H1 (cell line): ENCODE results near the gene GPC1.

Experiments
- ATF3 ChIP-seq: IDR thresholded peaks from 2 replicates; pipeline ENCODE4 v1.6.1; 2011; ENCODE audit warnings: low read depth, mild to moderate bottlenecking, low read length; ENCODE audit not compliant: insufficient read depth
- CTCF ChIP-seq, 3 experiments: IDR thresholded peaks; 1 replicate in 2 of 3; 2 replicates in 1 of 3; pipeline versions ENCODE4 v1.5.1 to v1.6.1; 2011; ENCODE audit warnings: low read length in 3 of 3, mild to moderate bottlenecking in 3 of 3, inconsistent platforms in 2 of 3, low read depth in 1 of 3, moderate library complexity in 1 of 3; ENCODE audit not compliant: insufficient read depth in 1 of 3; ENCODE audit errors: control extremely low read depth in 1 of 3
- EZH2 ChIP-seq: fragments of 200-600 bp; sonication (generic); IDR thresholded peaks from 2 replicates; pipeline ENCODE4 v1.7.1; 2012; ENCODE audit warnings: low read depth, mild to moderate bottlenecking, moderate library complexity, low read length, inconsistent platforms; ENCODE audit not compliant: severe bottlenecking
- MAX ChIP-seq: IDR thresholded peaks from 2 replicates; pipeline ENCODE4 v1.6.1; 2012; ENCODE audit warnings: inconsistent platforms
- POLR2A ChIP-seq, 2 experiments: IDR thresholded peaks; 1 replicate in 1 of 2; 2 replicates in 1 of 2; pipeline ENCODE4 v1.6.1; 2011; ENCODE audit warnings: low read depth in 2 of 2, low read length in 2 of 2, mild to moderate bottlenecking in 2 of 2; ENCODE audit errors: control extremely low read depth in 1 of 2
- POLR2AphosphoS5 ChIP-seq: IDR thresholded peaks from 2 replicates; pipeline ENCODE4 v1.6.1; 2011; ENCODE audit warnings: low read depth, low read length
- SP1 ChIP-seq: IDR thresholded peaks from 2 replicates; pipeline ENCODE4 v1.6.1; 2011; ENCODE audit warnings: low read depth, low read length
- YY1 ChIP-seq: IDR thresholded peaks from 2 replicates; pipeline ENCODE4 v1.6.1; 2011; ENCODE audit warnings: low read depth, mild to moderate bottlenecking, low read length
- ZNF274 ChIP-seq: IDR thresholded peaks from 2 replicates; pipeline ENCODE4 v1.7.0; 2012; ENCODE audit warnings: low read length, borderline replicate concordance; ENCODE audit errors: extremely low read depth
- TF ChIP-seq, protein P1 (sequence below): IDR thresholded peaks from 2 replicates; pipeline ENCODE4 v1.6.1; 2012; ENCODE audit warnings: low read length, inconsistent platforms
- TF ChIP-seq, protein P2 (sequence below): IDR thresholded peaks from 2 replicates; pipeline ENCODE4 v1.6.1; 2011; ENCODE audit warnings: low read length, improper control_type of control experiment

DNA sequence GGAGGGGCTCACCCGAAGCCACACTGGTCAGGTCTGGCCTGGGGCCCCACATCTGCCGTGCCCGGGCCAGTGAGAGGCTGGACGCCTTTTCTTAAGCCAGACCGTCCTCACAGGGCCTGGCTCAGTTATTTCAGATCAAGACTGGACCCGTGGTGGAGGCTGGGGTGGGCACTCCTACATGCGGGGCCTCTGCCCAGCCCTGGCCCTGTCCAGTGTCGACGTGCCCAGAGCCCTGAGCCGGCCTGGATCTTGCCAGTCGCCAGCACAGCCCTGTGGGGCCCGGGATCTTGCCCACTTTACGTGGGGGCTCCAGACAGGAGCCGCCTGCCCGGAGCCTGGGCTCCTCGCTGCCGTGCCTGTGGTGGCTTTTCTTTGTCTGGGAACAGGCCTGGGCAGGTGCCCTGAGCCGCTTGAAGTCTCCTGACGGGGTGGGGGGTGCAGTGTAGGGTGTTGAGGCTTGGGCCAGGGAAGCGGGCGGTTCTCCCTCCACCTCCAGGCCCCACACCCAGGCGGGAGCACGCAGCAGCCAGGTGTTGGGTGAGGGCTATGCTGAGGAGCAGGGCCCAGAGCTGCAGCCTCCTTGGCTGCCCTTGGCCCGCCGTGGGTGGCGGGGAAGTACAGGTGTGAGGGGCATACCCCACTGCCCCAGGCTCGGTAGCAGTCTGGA, 6.0 kb downstream of the GPC1 start:
- TF ChIP-seq CTCF (IDR thresholded peaks at IDR 0.05; ENCODE audit: control extremely low read depth in 1 of 3, insufficient read depth in 1 of 3, low read depth in 1 of 3, low read length in 3 of 3) (no peak), EZH2 (no peak), YY1 (no peak), ZNF274 (no peak), SP1 (no peak), POLR2AphosphoS5 (no peak), POLR2A (IDR thresholded peaks at IDR 0.05; ENCODE audit: control extremely low read depth in 1 of 2, low read depth in 2 of 2, low read length in 2 of 2) (no peak), ATF3 (no peak), MAX (no peak)
- TF ChIP-seq, protein P1, sequence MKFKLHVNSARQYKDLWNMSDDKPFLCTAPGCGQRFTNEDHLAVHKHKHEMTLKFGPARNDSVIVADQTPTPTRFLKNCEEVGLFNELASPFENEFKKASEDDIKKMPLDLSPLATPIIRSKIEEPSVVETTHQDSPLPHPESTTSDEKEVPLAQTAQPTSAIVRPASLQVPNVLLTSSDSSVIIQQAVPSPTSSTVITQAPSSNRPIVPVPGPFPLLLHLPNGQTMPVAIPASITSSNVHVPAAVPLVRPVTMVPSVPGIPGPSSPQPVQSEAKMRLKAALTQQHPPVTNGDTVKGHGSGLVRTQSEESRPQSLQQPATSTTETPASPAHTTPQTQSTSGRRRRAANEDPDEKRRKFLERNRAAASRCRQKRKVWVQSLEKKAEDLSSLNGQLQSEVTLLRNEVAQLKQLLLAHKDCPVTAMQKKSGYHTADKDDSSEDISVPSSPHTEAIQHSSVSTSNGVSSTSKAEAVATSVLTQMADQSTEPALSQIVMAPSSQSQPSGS, result no peak
- TF ChIP-seq, protein P2, sequence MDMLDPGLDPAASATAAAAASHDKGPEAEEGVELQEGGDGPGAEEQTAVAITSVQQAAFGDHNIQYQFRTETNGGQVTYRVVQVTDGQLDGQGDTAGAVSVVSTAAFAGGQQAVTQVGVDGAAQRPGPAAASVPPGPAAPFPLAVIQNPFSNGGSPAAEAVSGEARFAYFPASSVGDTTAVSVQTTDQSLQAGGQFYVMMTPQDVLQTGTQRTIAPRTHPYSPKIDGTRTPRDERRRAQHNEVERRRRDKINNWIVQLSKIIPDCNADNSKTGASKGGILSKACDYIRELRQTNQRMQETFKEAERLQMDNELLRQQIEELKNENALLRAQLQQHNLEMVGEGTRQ, result no peak
